SU-DHL-6 (cell line): ENCODE results near the gene LGALS4.
"Not testable (repeated sequence)": the region's sequence is repeated elsewhere in the genome, so short reads cannot be mapped to it uniquely, and the experiment has no call there.

Source experiments
- CTCF ChIP-seq: fragments of 200-600 bp; sonication (generic); IDR thresholded peaks from one replicate; pipeline ENCODE4 v1.5.1; 2017; ENCODE audit warnings: antibody characterized with exemption, mild to moderate bottlenecking, low read length, moderate library complexity; ENCODE audit not compliant: insufficient read depth, poor library complexity, severe bottlenecking
- EZH2phosphoT487 ChIP-seq: fragments of 200-600 bp; sonication (generic), shearing (Covaris generic); conservative IDR thresholded peaks from 2 replicates; pipeline ENCODE4 v1.6.1; 2018; ENCODE audit warnings: mild to moderate bottlenecking, antibody characterized with exemption, low read length, moderate library complexity, mixed read lengths

DNA sequence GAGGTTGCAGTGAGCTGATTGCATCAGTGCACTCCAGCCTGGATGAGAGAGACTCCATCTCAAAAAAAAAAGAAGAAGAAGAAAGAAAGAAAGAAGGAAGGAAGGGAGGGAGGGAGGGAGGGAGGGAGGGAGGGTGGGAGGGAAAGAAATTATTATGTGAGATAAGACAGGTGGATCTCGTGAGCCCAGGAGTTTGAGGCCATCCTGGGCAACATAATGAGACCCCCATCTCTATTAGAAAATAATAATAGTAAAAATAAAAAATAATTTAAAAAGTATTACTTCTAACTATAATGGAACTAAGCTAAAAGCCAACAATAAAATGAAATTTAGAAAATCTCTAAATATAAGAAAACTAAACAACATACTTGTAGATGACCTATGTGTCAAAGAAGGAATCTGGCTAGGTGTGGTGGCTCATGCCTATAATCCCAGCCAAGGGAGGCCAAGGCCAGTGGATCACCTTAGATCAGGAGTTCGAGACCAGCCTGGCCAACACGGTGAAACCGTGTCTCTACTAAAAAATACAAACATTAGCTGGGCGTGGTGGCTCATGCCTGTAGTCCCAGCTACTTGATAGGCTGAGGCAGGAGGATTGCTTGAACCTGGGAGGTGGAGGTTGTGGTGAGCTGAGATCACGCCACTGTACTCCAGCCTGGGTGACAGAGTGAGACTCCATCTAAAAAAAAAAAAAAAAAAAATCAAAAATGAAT, 51.8 kb downstream of the LGALS4 start:
- not testable (repeated sequence) for TF ChIP-seq CTCF, EZH2phosphoT487
